NCI-H187 (cell line): ENCODE data around the gene TLR9.

Experiments
- DNase-seq, 2 experiments: peaks; one replicate each; lab custom pipeline; 2025; lab: John Stamatoyannopoulos, UW

The TLR9 gene

GRCh38 chr3:52172262-52172757, 53.1 kb downstream of the TLR9 start:
- DNase-seq: no peak

GRCh38 chr3:52171514-52172261, 53.8 kb downstream of the TLR9 start:
- DNase-seq: no peak
